ENCODE measurements around the gene DOCK3.
A peak's percentile ranks its signal among the peaks of the same experiment; 100 is the strongest.

The DOCK3 gene

DNA sequence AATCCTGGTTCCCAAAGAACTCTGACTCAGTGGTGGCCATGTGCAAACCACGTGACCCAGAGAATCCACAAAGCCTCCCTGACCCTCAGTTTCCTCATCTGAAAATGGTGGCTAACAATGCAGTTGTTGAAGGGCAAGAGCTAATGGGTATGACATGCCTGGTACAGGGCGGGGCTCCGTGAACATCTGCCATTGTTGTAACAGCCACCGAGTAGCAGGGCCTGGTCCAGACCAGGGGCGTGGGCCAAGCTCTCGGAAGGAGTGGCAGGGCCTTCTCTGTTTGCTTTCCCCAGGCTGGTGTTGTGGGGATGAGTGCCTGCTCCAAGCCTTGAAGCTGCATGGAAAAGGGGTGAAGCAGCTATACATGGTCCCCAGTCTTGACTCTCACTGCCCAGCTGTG, 44.3 kb upstream of the DOCK3 start:
- no peak for DNase-seq
- Histone ChIP-seq H3K27me3 (no peaks in the 10 kb centered on the region), H3K4me1 (peaks cover 22% of the 10 kb centered on the region), H3K9me3 (no peaks in the 10 kb centered on the region), H3K4me3 (ENCODE audit: low read depth, low read length) (no peak overlapping the region), H3K36me3 (no peaks in the 10 kb centered on the region)
- TF ChIP-seq, protein P1, sequence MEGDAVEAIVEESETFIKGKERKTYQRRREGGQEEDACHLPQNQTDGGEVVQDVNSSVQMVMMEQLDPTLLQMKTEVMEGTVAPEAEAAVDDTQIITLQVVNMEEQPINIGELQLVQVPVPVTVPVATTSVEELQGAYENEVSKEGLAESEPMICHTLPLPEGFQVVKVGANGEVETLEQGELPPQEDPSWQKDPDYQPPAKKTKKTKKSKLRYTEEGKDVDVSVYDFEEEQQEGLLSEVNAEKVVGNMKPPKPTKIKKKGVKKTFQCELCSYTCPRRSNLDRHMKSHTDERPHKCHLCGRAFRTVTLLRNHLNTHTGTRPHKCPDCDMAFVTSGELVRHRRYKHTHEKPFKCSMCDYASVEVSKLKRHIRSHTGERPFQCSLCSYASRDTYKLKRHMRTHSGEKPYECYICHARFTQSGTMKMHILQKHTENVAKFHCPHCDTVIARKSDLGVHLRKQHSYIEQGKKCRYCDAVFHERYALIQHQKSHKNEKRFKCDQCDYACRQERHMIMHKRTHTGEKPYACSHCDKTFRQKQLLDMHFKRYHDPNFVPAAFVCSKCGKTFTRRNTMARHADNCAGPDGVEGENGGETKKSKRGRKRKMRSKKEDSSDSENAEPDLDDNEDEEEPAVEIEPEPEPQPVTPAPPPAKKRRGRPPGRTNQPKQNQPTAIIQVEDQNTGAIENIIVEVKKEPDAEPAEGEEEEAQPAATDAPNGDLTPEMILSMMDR (IDR thresholded peaks at IDR 0.05; ENCODE audit: low read depth, low read length), result no peak

DNA sequence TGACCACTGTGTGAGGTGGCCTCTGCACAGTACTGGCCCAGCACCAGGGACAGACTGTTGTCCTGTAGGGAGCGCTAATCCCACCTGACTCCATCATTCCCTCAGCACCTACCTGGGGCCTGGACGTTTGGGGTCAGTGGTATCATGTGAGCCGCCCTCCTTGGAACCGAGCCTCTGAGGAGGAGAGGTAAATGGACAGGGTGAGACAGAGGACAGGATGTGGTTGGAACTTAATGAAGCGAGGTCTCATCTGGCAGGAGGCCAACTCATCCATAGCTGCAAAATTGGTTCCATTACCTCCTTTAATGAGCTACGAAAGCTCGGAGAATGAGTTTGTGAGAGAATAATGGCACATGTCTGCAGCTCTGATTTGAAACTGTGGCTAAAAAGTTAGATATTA, 43.9 kb upstream of the DOCK3 start:
- Histone ChIP-seq H3K9me3 (no peaks in the 10 kb centered on the region), H3K4me3 (ENCODE audit: low read depth, low read length) (no peak overlapping the region), H3K4me1 (peaks cover 22% of the 10 kb centered on the region), H3K27me3 (no peaks in the 10 kb centered on the region), H3K36me3 (no peaks in the 10 kb centered on the region)
- DNase-seq, result peak; percentile 33
- TF ChIP-seq, protein P1 (IDR thresholded peaks at IDR 0.05; ENCODE audit: low read depth, low read length), result no peak

DNA sequence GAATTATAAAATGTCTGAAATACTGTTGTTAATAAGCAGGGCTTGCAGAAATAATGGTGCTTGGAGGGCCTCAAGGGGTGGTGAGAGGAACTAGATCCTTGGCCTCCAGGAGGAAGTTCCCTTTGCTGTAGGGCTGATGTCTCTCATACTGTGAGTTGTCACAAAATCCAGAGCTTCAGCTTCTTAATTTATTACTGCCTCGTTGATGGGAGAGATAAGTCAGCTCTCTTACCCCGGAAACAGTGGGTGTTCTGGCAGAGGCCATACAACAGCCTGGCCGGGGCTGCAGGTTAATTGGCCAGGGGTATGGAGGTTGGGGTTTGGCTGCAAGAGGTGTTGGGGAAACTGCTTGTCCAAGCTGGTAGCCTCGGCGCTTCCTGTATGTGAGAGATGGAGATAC, 42.3 kb upstream of the DOCK3 start:
- Histone ChIP-seq H3K27me3 (no peaks in the 10 kb centered on the region), H3K36me3 (no peaks in the 10 kb centered on the region), H3K9me3 (no peaks in the 10 kb centered on the region), H3K4me1 (peaks cover 22% of the 10 kb centered on the region), H3K4me3 (ENCODE audit: low read depth, low read length) (no peak overlapping the region)
- peak; percentile 50 for DNase-seq
- TF ChIP-seq, protein P1 (IDR thresholded peaks at IDR 0.05; ENCODE audit: low read depth, low read length), result no peak

DNA sequence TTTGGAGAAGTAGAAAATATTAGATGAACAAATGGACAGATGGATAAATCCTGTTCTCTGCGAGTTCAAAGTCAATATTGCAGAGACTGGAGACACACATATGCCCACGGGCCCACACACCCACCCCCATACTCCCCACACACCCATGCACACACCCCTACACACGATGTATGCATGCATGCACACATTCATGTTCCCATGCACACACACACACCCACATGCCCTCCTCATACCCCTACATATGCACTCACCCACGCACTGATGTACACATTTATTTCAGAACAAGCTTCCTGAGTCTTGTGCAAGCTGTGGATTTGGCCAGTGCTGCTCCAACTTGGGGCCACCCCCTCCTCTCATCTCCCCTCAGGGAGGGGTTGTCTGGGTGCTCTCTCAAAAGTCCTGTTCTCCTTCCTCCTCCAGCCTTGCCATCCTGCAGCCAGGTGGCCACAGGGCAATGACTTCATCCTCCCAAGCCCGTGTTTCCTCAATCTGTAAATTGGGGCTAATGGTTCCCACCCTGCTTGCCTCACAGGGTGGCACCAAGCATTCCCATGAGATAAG, 41.4 kb upstream of the DOCK3 start:
- H3K27me3 ChIP-seq, result no peaks in the 10 kb centered on the region
- H3K4me3 ChIP-seq (ENCODE audit: low read depth, low read length), result no peak overlapping the region
- TF ChIP-seq, protein P1 (IDR thresholded peaks at IDR 0.05; ENCODE audit: low read depth, low read length), result no peak
- H3K4me1 ChIP-seq, result peaks cover 22% of the 10 kb centered on the region
- no peak for DNase-seq
- H3K9me3 ChIP-seq, result no peaks in the 10 kb centered on the region
- no peaks in the 10 kb centered on the region for H3K36me3 ChIP-seq

DNA sequence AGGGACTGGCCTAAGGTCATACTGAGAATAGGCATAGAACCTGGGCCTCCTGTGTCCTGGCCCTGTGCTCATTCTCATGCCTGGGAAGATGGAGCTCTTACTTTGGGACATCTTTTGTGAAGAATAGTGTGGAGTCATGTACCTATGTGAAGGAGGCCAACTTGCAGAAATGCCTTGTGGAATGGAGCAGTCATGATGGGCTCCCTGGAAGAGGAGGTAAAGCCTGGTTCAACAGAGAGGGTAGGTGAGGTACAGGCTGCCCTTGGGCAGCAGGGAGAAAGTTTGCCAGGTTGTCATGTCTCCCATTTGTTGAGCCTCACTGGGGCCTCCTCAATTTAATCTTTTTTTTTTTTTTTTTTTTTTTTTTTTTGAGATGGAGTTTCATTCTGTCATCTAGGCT, 39.7 kb upstream of the DOCK3 start:
- Histone ChIP-seq H3K4me3 (ENCODE audit: low read depth, low read length) (no peak overlapping the region), H3K27me3 (no peaks in the 10 kb centered on the region), H3K36me3 (no peaks in the 10 kb centered on the region), H3K4me1 (peaks cover 20% of the 10 kb centered on the region), H3K9me3 (no peaks in the 10 kb centered on the region)
- no peak for DNase-seq
- TF ChIP-seq, protein P1 (IDR thresholded peaks at IDR 0.05; ENCODE audit: low read depth, low read length), result no peak

DNA sequence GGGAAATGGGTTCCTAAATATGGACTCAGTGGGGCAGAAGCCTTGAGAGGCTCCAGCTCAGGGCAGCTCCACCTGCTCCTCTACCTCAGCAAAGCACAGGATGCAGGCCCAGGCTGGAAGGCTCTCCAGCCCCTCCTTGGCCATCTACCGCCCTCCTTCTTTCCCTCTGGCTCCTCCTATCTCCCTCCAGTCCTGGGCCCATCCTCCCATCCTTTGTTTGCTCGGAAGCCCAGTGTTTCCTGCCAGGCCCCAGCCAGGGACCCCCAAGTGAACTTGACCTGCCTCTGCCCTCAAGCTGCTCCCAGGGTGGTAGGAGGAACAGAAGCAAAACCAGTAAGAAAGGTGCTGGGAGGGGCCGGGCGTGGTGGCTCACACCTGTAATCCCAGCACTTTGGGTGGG, 37.7 kb upstream of the DOCK3 start:
- TF ChIP-seq, protein P1 (IDR thresholded peaks at IDR 0.05; ENCODE audit: low read depth, low read length), result no peak
- Histone ChIP-seq H3K27me3 (no peaks in the 10 kb centered on the region), H3K4me3 (ENCODE audit: low read depth, low read length) (no peak overlapping the region), H3K36me3 (no peaks in the 10 kb centered on the region), H3K4me1 (peaks cover 9% of the 10 kb centered on the region; the same call in 1 of the 2 replicates), H3K9me3 (no peaks in the 10 kb centered on the region)
- no peak for DNase-seq
